Mammary epithelial cell (primary cell): ENCODE data around the gene TVP23A.

Experiments
- CTCF ChIP-seq, 2 donors: IDR thresholded peaks in 1 of 2; conservative IDR thresholded peaks in 1 of 2; 2 replicates each; pipeline ENCODE4 v1.5.1; 2011 to 2012; ENCODE audit warnings: inconsistent platforms in 2 of 2, low read length in 2 of 2, mild to moderate bottlenecking in 2 of 2, control low read depth in 1 of 2, low read depth in 1 of 2; ENCODE audit not compliant: insufficient read depth in 1 of 2; ENCODE audit errors: extremely low read depth in 1 of 2
- EZH2 ChIP-seq: IDR thresholded peaks from 2 replicates; pipeline ENCODE4 v1.6.1; 2012; ENCODE audit warnings: low read length, inconsistent platforms, borderline replicate concordance

- TF ChIP-seq CTCF (conservative IDR thresholded peaks at IDR 0.05 in 1 of 2, IDR thresholded peaks at IDR 0.05 in 1 of 2; ENCODE audit: extremely low read depth in 1 of 2, insufficient read depth in 1 of 2, low read depth in 1 of 2, low read length in 2 of 2) (no peak), EZH2 (no peak)
Observed at GRCh38 chr16:10859658-10860057, 41.1 kb upstream of the TVP23A start.
